Osteoblast (primary cell): Measurements from ENCODE around the gene HDAC4. TPM values are rescaled to one million over a fixed set of nuclear protein-coding genes. Genes with fewer than 3 reads are reported as not detected.

Source experiments
- DNase-seq: peaks from one replicate; pipeline ENCODE4 v3.0.0; 2011; ENCODE audit warnings: low spot score, mixed read lengths; ENCODE audit not compliant: insufficient read length; ENCODE audit errors: missing footprints
- H2AFZ ChIP-seq: 2 replicates; pipeline ENCODE4 v1.6.0; 2011; ENCODE audit warnings: mild to moderate bottlenecking, low read length
- H3K27ac ChIP-seq: 2 replicates; pipeline ENCODE4 v1.5.1; 2011; ENCODE audit warnings: mild to moderate bottlenecking, low read depth, low read length, moderate library complexity
- H3K27me3 ChIP-seq: 2 replicates; pipeline ENCODE4 v1.6.0; 2012; ENCODE audit warnings: mild to moderate bottlenecking, control low read depth, inconsistent platforms, low read length, moderate library complexity; ENCODE audit not compliant: insufficient read depth
- H3K36me3 ChIP-seq: 2 replicates; pipeline ENCODE4 v1.5.1; 2011; ENCODE audit warnings: mild to moderate bottlenecking, low read length, control low read depth, moderate library complexity; ENCODE audit not compliant: insufficient read depth
- H3K4me1 ChIP-seq: 2 replicates; pipeline ENCODE4 v1.5.1; 2011; ENCODE audit warnings: mild to moderate bottlenecking, low read length, control low read depth, moderate library complexity; ENCODE audit not compliant: insufficient read depth
- H3K4me2 ChIP-seq: 2 replicates; pipeline ENCODE4 v1.6.0; 2011; ENCODE audit warnings: mild to moderate bottlenecking, low read length; ENCODE audit not compliant: insufficient read depth
- H3K4me3 ChIP-seq: fragments of 200-600 bp; sonication (generic); 3 replicates; pipeline ENCODE4 v1.5.1; 2012; ENCODE audit warnings: mild to moderate bottlenecking, low read length, inconsistent platforms; ENCODE audit not compliant: insufficient read depth
- H3K79me2 ChIP-seq: 2 replicates; pipeline ENCODE4 v1.6.0; 2012; ENCODE audit warnings: mild to moderate bottlenecking, low read length, control low read depth, inconsistent platforms; ENCODE audit not compliant: insufficient read depth
- H3K9me3 ChIP-seq: 2 replicates; pipeline ENCODE4 v1.5.1; 2011; ENCODE audit warnings: low read depth, low read length, control low read depth
- H4K20me1 ChIP-seq: 2 replicates; pipeline ENCODE4 v1.6.0; 2012; ENCODE audit warnings: mild to moderate bottlenecking, low read length, control low read depth; ENCODE audit not compliant: insufficient read depth
- CTCF ChIP-seq: IDR thresholded peaks from 2 replicates; pipeline ENCODE4 v1.5.1; 2011; ENCODE audit warnings: mild to moderate bottlenecking, low read depth, low read length, moderate library complexity; ENCODE audit errors: extremely low read depth
- total RNA-seq: library from RNA; depleted of rRNA; stranded (reverse); fragments of >200 nt; gene quantifications from 2 replicates; pipeline ENCODE4 v1.2.3, GENCODE V29; 2012

Gene HDAC4
- total RNA-seq, 1 donor = 30.8 TPM

GRCh38 chr2:239214725-239215124, 186.1 kb downstream of the HDAC4 start:
- TF ChIP-seq CTCF = no peak
- H3K4me3 ChIP-seq = no peak overlapping the region
- peaks cover 29% of the 10 kb centered on the region for H4K20me1 ChIP-seq
- DNase-seq = no peak
- H3K27ac ChIP-seq = no peak overlapping the region
- no peak overlapping the region for H2AFZ ChIP-seq
- H3K4me2 ChIP-seq = no peak overlapping the region
- no peaks in the 10 kb centered on the region for H3K36me3 ChIP-seq
- no peaks in the 10 kb centered on the region for H3K9me3 ChIP-seq
- H3K79me2 ChIP-seq = peaks cover 7% of the 10 kb centered on the region
- H3K27me3 ChIP-seq = no peaks in the 10 kb centered on the region
- no peaks in the 10 kb centered on the region for H3K4me1 ChIP-seq

- Histone ChIP-seq H3K79me2 (peaks cover 5% of the 10 kb centered on the region), H3K4me2 (no peak overlapping the region), H3K4me3 (no peak overlapping the region), H3K27ac (no peak overlapping the region), H4K20me1 (peaks cover 29% of the 10 kb centered on the region), H3K9me3 (no peaks in the 10 kb centered on the region), H3K27me3 (no peaks in the 10 kb centered on the region), H2AFZ (no peak overlapping the region), H3K36me3 (no peaks in the 10 kb centered on the region), H3K4me1 (no peaks in the 10 kb centered on the region)
- DNase-seq = no peak
- TF ChIP-seq CTCF = no peak
Observed at GRCh38 chr2:239213643-239214101, 187.1 kb downstream of the HDAC4 start.

- Histone ChIP-seq H3K36me3 (no peaks in the 10 kb centered on the region), H3K27ac (no peak overlapping the region), H3K4me3 (no peak overlapping the region), H4K20me1 (peaks cover 29% of the 10 kb centered on the region), H3K9me3 (no peaks in the 10 kb centered on the region), H3K4me1 (no peaks in the 10 kb centered on the region), H3K27me3 (no peaks in the 10 kb centered on the region), H3K79me2 (peaks cover 5% of the 10 kb centered on the region), H3K4me2 (no peak overlapping the region), H2AFZ (no peak overlapping the region)
- TF ChIP-seq CTCF = no peak
- DNase-seq = no peak
Observed at GRCh38 chr2:239212929-239213642, 187.7 kb downstream of the HDAC4 start.

GRCh38 chr2:239212121-239212928, 188.5 kb downstream of the HDAC4 start:
- H2AFZ ChIP-seq = no peak overlapping the region
- DNase-seq = no peak
- no peaks in the 10 kb centered on the region for H3K9me3 ChIP-seq
- no peak overlapping the region for H3K4me3 ChIP-seq
- no peak overlapping the region for H3K4me2 ChIP-seq
- H3K36me3 ChIP-seq = no peaks in the 10 kb centered on the region
- TF ChIP-seq CTCF = no peak
- H4K20me1 ChIP-seq = peaks cover 29% of the 10 kb centered on the region
- peaks cover 5% of the 10 kb centered on the region for H3K79me2 ChIP-seq
- no peaks in the 10 kb centered on the region for H3K27me3 ChIP-seq
- H3K27ac ChIP-seq = no peak overlapping the region
- H3K4me1 ChIP-seq = no peaks in the 10 kb centered on the region
